ENCODE measurements around the gene MC3R. TPM values are rescaled to one million over a fixed set of nuclear protein-coding genes. Genes with fewer than 3 reads are reported as not detected.

MC3R gene
- total and polyA plus RNA-seq, 2 of the 8 experiments (the other 6 are each of a cell fraction or from before 2014, with no cell fraction given) = not detected

DNA sequence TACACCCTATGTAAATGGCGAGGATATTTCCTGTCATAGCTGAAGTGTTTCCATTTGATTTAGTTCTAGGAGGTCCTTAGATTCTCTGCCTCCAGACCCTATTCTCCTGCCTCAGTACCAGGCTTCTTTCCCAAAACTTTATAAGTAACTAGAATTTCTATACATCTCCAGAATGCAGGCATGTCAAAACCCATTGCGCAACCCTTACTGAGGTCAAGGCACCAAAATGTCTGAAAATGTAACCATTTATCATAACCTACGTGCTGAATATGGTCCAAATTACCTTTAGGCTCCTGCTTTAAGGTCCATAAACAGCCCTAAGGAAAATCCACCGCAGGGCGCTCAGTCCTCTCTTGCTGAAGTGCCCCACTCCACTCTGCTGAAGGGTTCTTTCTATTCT is 37.5 kb upstream of the MC3R start:
- Histone ChIP-seq H2BK5ac (ENCODE audit: low read depth, low read length) (no peak overlapping the region), H3K79me2 (ENCODE audit: control insufficient read depth in 1 of 2, insufficient read depth in 2 of 2, low read length in 2 of 2) (no peaks in the 10 kb centered on the region), H4K5ac (ENCODE audit: insufficient read length, low read depth, low read length) (no peak overlapping the region), H4K91ac (replicated peaks; ENCODE audit: insufficient read length, low read length) (no peak overlapping the region), H3K79me1 (ENCODE audit: low read depth, low read length) (no peaks in the 10 kb centered on the region), H2AFZ (ENCODE audit: low read length) (no peak overlapping the region), H3K4me1 (replicated peaks in 1 of 4; ENCODE audit: control insufficient read depth in 3 of 4, insufficient read depth in 4 of 4, low read length in 3 of 4) (no peaks in the 10 kb centered on the region), H2BK12ac (ENCODE audit: low read depth, low read length) (no peak overlapping the region), H3K36me3 (ENCODE audit: control insufficient read depth in 2 of 4, insufficient read depth in 4 of 4, low read length in 3 of 4) (no peaks in the 10 kb centered on the region), H3K27me3 (replicated peaks in 1 of 4; ENCODE audit: control insufficient read depth in 3 of 4, extremely low read depth in 1 of 4, insufficient read depth in 3 of 4, low read length in 3 of 4) (no peaks in the 10 kb centered on the region; a peak in 1 of 7 replicates), H3K4ac (replicated peaks; ENCODE audit: insufficient read length, low read depth, low read length) (no peak overlapping the region), H2BK20ac (ENCODE audit: low read length) (no peak overlapping the region), H3K4me2 (ENCODE audit: insufficient read depth in 1 of 2, low read depth in 2 of 2, low read length in 2 of 2) (no peak overlapping the region), H3K9ac (replicated peaks in 1 of 4; ENCODE audit: extremely low read depth in 1 of 4, low read depth in 3 of 4, low read length in 3 of 4) (no peak overlapping the region), H3K9me3 (ENCODE audit: insufficient read depth in 2 of 2, low read depth in 1 of 2, low read length in 1 of 2) (peaks cover 36 to 73% of the 10 kb centered on the region in 2 experiments), H4K8ac (ENCODE audit: extremely low read depth, insufficient read depth, low read length) (no peak overlapping the region), H2AK5ac (ENCODE audit: low read depth, low read length) (no peak overlapping the region), H3K56ac (replicated peaks; ENCODE audit: insufficient read length, low read depth, low read length) (no peak overlapping the region), H4K20me1 (replicated peaks in 1 of 2; ENCODE audit: control insufficient read depth in 1 of 2, insufficient read depth in 2 of 2, low read length in 2 of 2) (no peaks in the 10 kb centered on the region), H2BK15ac (ENCODE audit: low read length) (no peak overlapping the region), H3K18ac (ENCODE audit: extremely low read depth, low read length) (no peak overlapping the region), H3K14ac (ENCODE audit: insufficient read length) (no peak overlapping the region), H2BK120ac (replicated peaks; ENCODE audit: low read depth, low read length) (no peak overlapping the region), H3K23me2 (ENCODE audit: low read depth, low read length) (no peaks in the 10 kb centered on the region), H3K23ac (ENCODE audit: insufficient read length) (no peak overlapping the region), H3K27ac (ENCODE audit: low read depth, low read length) (no peak overlapping the region), H3K4me3 (ENCODE audit: extremely low read depth in 1 of 4, insufficient read depth in 2 of 4, low read depth in 3 of 4, low read length in 4 of 4) (no peak overlapping the region)
- FAIRE-seq (no peak), DNase-seq (ENCODE audit: low read depth in 1 of 2, low spot score in 2 of 2) (no peak)
- TF ChIP-seq ZNF274 (IDR thresholded peaks at IDR 0.05; ENCODE audit: borderline replicate concordance, extremely low read depth, low read length) (no peak), CEBPB (IDR thresholded peaks at IDR 0.05; ENCODE audit: low read depth, low read length) (peak; percentile 77), TEAD4 (IDR thresholded peaks at IDR 0.05; ENCODE audit: low read depth, low read length) (no peak)
- ChIA-PET POLR2A (ENCODE audit: partially characterized antibody) (no interaction called here), CTCF (ENCODE audit: partially characterized antibody) (no interaction called here)
- WGBS, 2 experiments (ENCODE audit: extremely low coverage in 1 of 2, insufficient coverage in 1 of 2, insufficient read length in 1 of 2, insufficient replicate concordance in 2 of 2, low coverage in 1 of 2, low lambda C conversion rate in 2 of 2, missing lambda C conversion rate in 1 of 2) = 74% methylated on average over 5 of the region's 5 CpGs; no CpG with 5 or more reads in 1 of the 2 experiments
